Testis (tissue), 2 donors: ENCODE data around the gene TBXA2R.

Experiments used
- POLR2A ChIP-seq: fragments of 450-650 bp; IDR thresholded peaks from one replicate; pipeline ENCODE4 v1.6.1; 2017; ENCODE audit warnings: antibody characterized with exemption, mild to moderate bottlenecking, moderate library complexity
- TF ChIP-seq, protein P1 (sequence below), 3 experiments: fragments of 450-650 bp in 2 of 3; fragments of 200-600 bp in 1 of 3; sonication (generic) in 1 of 3; IDR thresholded peaks; one replicate each; pipeline ENCODE4 v1.5.1; 2016 to 2019; ENCODE audit warnings: antibody characterized with exemption in 3 of 3, mild to moderate bottlenecking in 2 of 3, moderate library complexity in 1 of 3

DNA sequence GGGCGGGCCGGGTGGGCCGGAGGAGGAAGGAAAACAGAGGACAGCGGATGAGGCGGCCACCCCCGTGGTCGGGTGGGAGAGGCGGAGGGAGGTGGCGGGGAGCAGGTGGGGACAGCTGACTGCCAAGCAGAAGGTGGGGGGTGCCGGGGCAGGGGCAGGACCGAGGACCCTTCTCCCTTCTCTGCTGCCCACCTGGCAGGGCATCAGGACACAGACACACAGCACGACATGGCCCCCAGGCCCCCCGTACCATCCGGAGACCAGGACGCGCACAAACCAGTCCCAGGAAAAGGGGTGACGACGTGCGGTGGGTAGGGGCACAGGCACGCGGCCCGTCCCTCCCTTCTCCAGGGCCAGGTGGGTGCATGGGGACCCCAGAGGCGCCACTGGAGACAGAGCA is 30.9 kb upstream of the TBXA2R start:
- TF ChIP-seq, protein P1, sequence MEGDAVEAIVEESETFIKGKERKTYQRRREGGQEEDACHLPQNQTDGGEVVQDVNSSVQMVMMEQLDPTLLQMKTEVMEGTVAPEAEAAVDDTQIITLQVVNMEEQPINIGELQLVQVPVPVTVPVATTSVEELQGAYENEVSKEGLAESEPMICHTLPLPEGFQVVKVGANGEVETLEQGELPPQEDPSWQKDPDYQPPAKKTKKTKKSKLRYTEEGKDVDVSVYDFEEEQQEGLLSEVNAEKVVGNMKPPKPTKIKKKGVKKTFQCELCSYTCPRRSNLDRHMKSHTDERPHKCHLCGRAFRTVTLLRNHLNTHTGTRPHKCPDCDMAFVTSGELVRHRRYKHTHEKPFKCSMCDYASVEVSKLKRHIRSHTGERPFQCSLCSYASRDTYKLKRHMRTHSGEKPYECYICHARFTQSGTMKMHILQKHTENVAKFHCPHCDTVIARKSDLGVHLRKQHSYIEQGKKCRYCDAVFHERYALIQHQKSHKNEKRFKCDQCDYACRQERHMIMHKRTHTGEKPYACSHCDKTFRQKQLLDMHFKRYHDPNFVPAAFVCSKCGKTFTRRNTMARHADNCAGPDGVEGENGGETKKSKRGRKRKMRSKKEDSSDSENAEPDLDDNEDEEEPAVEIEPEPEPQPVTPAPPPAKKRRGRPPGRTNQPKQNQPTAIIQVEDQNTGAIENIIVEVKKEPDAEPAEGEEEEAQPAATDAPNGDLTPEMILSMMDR (IDR thresholded peaks at IDR 0.05), result no peak
- no peak for TF ChIP-seq POLR2A
